ENCODE data around the gene AK9. TPM values are rescaled to one million over a fixed set of nuclear protein-coding genes. Genes with fewer than 3 reads are reported as not detected.
A peak's percentile ranks its signal among the peaks of the same experiment; 100 is the strongest.
"Not testable (repeated sequence)": the region's sequence is repeated elsewhere in the genome, so short reads cannot be mapped to it uniquely, and the experiment has no call there.

Gene AK9
- polyA plus RNA-seq, 3 donors from 2014 or later = 6.3 to 9.2 (median 9.1) TPM

DNA sequence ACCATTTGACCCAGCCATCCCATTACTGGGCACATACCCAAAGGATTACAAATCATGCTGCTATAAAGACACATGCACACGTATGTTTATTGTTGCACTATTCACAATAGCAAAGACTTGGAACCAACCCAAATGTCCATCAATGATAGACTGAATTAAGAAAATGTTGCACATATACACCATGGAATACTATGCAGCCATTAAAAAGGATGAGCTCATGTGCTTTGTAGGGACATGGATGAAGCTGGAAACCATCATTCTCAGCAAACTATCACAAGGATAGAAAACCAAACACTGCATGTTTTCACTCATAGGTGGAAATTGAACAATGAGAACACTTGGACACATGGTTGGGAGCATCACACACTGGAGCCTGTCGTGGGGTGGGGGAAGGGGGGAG lies 121.1 kb downstream of the AK9 start:
- H3K4me1 Mint-ChIP-seq; H3K27me3 Mint-ChIP-seq (ENCODE audit: low read depth in 3 of 3); DNase-seq; H3K9me3 Mint-ChIP-seq; H3K4me3 Mint-ChIP-seq; H3K27ac Mint-ChIP-seq: not testable (repeated sequence)
- peaks cover 6 to 19% (median 10%) of the 10 kb centered on the region in 3 donors for H3K36me3 Mint-ChIP-seq

GRCh38 chr6:109561844-109562243 lies 129.2 kb downstream of the AK9 start:
- no peak overlapping the region for H3K4me3 Mint-ChIP-seq
- H3K27ac Mint-ChIP-seq = no peak overlapping the region
- peaks cover 0 to 19% (median 8%) of the 10 kb centered on the region in 6 donors for H3K9me3 Mint-ChIP-seq
- no peaks in the 10 kb centered on the region for H3K4me1 Mint-ChIP-seq
- H3K36me3 Mint-ChIP-seq = peaks cover 28 to 52% (median 52%) of the 10 kb centered on the region in 3 donors
- no peak for DNase-seq
- H3K27me3 Mint-ChIP-seq (ENCODE audit: low read depth in 3 of 3) = peaks cover 0 to 5% (median 0%) of the 10 kb centered on the region in 3 donors

DNA sequence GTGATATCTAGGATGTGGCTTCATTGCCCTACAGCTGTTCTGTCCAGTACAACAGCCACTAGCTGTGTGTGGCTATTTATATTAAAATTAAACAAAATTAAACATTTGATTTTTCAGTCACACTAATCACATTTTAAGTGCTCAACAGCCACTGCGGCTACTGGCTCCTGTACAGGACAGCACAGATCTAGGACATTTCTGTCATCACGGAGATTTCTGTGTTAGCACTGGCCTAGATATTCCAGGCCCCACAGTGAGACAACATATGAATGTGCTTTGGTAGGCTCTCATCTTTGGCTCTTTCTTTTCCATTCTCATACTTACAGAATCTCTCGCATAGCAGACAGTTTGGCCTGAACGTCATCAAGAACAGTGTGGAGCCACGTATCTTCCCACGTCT lies 159.6 kb downstream of the AK9 start:
- Mint-ChIP-seq H3K27ac (no peak overlapping the region), H3K4me1 (no peaks in the 10 kb centered on the region)

DNA sequence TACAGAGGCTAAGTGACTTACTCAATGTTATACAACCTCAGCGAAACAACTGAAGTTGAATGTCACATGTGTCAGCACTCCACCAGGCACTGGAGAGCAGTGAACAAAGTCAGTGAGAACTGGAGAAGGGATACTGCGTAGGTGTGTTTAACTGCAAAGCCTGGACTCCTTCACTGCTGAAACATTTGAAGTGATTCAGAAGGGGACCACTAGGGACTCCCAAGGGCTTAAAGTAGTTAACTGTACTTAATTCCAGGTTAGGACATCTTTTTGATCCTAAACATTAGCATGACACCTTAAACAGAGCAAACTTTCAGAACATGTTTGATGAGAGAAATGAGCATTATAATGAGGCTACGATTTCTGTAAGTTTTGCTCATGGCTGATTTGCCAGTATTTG lies 163.0 kb downstream of the AK9 start:
- H3K27ac Mint-ChIP-seq = no peak overlapping the region
- no peak for DNase-seq
- peaks cover 0 to 22% (median 12%) of the 10 kb centered on the region in 3 donors for H3K36me3 Mint-ChIP-seq
- no peaks in the 10 kb centered on the region for H3K4me1 Mint-ChIP-seq
- H3K9me3 Mint-ChIP-seq = peaks cover 0 to 4% (median 0%) of the 10 kb centered on the region in 6 donors
- H3K4me3 Mint-ChIP-seq = no peak overlapping the region
- peaks cover 0 to 3% (median 0%) of the 10 kb centered on the region in 3 donors for H3K27me3 Mint-ChIP-seq (ENCODE audit: low read depth in 3 of 3)

More for the DNA sequence above, 159.6 kb downstream of the AK9 start:
- Mint-ChIP-seq H3K36me3 (peaks cover 0 to 12% (median 0%) of the 10 kb centered on the region in 3 donors), H3K9me3 (no peaks in the 10 kb centered on the region), H3K4me3 (no peak overlapping the region), H3K27me3 (ENCODE audit: low read depth in 3 of 3) (peaks cover 0 to 7% (median 3%) of the 10 kb centered on the region in 3 donors)
- no peak for DNase-seq

DNA sequence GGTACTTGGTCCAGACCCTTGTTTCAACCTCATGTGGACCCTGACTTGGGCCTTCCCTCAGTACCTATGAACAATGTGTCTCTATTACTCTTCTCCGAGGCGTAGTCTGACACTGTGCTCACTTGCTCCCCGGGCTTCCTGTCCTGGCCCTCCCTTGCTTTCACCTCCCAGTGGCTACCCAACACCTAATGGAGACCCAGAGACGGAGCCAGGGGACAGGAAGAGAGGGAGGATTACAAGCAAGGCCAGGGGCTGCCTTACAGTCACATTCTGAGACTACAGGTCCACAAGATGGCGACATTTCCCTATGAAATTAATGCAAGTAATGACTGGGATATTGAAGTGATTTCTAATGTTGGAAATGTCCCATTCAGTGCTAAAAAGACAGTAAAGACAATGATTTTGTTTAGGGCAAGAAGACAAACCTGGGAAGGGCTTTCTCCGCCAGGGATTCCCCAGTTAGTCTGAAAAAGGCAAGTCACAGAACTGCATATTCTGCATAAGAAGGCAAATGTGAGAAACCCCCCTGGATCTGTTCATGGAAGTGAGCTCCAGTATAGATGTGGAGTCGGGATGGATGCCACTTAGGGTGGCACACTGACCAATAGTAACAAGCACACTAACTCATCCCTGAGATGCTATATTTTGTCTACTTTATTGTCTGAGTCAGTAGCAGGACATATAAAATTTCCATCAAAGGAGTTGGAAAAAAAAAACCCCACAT lies 163.9 kb downstream of the AK9 start:
- peaks cover 0 to 14% (median 12%) of the 10 kb centered on the region in 3 donors for H3K36me3 Mint-ChIP-seq
- H3K9me3 Mint-ChIP-seq = peaks cover 0 to 4% (median 0%) of the 10 kb centered on the region in 6 donors
- DNase-seq = peak; percentile 36 to 59 (median 50)
- H3K4me1 Mint-ChIP-seq = no peaks in the 10 kb centered on the region
- H3K27me3 Mint-ChIP-seq (ENCODE audit: low read depth in 3 of 3) = peaks cover 0 to 3% (median 0%) of the 10 kb centered on the region in 3 donors
- H3K4me3 Mint-ChIP-seq = no peak overlapping the region
- H3K27ac Mint-ChIP-seq = no peak overlapping the region

DNA sequence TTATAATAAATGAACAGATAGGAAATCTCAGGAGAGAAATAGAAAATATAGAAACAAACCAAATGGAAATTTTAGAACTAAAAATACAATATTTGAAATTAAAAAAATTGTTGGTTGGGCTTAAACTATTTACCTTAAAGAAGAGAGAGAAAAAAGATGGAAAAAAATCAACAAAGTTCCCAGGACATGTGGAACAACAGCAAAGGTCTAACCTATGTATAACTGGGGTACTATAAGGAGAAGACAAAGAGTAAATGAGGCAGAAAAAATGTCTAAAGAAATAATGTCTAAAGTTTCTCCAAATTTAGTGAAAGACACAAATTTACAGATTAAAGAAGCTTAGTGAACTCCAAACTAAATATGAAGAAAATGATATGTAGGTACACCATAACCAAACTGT lies 166.9 kb downstream of the AK9 start:
- no peak overlapping the region for H3K4me3 Mint-ChIP-seq
- DNase-seq = no peak
- H3K9me3 Mint-ChIP-seq = peaks cover 0 to 4% (median 0%) of the 10 kb centered on the region in 6 donors
- H3K27me3 Mint-ChIP-seq (ENCODE audit: low read depth in 3 of 3) = peaks cover 0 to 2% (median 0%) of the 10 kb centered on the region in 3 donors
- peaks cover 0 to 12% (median 10%) of the 10 kb centered on the region in 3 donors for H3K36me3 Mint-ChIP-seq
- peaks cover 10 to 17% of the 10 kb centered on the region in 2 donors for H3K4me1 Mint-ChIP-seq
- no peak overlapping the region for H3K27ac Mint-ChIP-seq

DNA sequence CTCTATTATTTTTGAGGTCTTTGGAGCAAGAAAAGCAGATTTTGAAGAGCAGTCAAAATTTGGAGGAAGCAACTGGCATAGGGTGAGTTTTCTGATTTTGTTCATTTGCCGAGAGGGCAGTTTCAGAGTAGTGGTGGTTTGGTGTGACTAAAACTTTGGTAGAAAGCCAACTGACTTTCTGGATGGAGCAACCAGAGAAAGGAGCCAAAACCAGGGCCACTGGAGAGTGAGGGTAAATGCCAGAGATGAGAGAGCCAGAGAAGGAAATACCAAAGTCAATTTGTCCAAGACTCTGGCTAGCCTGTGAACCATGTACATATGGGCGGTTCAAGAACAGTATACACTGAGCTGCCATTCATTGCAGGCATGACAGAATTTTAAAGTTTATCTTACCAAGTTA lies 167.5 kb downstream of the AK9 start:
- DNase-seq = no peak
- no peak overlapping the region for H3K4me3 Mint-ChIP-seq
- peaks cover 0 to 4% (median 0%) of the 10 kb centered on the region in 6 donors for H3K9me3 Mint-ChIP-seq
- H3K36me3 Mint-ChIP-seq = peaks cover 0 to 12% (median 10%) of the 10 kb centered on the region in 3 donors
- peaks cover 10 to 17% of the 10 kb centered on the region in 2 donors for H3K4me1 Mint-ChIP-seq
- H3K27me3 Mint-ChIP-seq (ENCODE audit: low read depth in 3 of 3) = no peaks in the 10 kb centered on the region
- H3K27ac Mint-ChIP-seq = peak overlapping the region in 1 of 6 donors; percentile 56

DNA sequence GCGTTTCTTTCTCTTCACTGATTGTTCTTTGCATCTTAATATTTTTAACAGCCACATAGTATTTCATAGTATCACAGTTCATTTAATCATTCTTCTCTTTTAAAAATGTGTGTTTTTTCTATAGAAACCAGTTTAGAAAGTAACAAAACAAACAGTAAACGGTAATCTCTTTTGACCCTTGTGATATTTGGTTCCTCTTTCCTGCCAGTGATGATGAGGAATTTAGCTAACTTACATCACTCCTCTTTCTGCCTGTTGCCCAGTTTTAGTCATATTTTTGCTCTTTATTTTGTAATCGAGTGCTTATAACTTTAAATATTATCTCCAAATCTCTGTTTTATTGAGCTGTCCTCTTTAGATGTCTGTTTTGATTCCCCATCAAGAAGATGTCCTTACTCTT lies 169.9 kb downstream of the AK9 start:
- Mint-ChIP-seq H3K36me3 (peaks cover 0 to 12% (median 10%) of the 10 kb centered on the region in 3 donors), H3K9me3 (peaks cover 0 to 4% (median 0%) of the 10 kb centered on the region in 6 donors), H3K4me1 (peaks cover 22 to 33% of the 10 kb centered on the region in 2 donors), H3K27ac (no peak overlapping the region), H3K4me3 (no peak overlapping the region), H3K27me3 (ENCODE audit: low read depth in 3 of 3) (no peaks in the 10 kb centered on the region)
- no peak for DNase-seq

GRCh38 chr6:109519647-109520046 lies 171.4 kb downstream of the AK9 start:
- H3K27me3 Mint-ChIP-seq (ENCODE audit: low read depth in 3 of 3); H3K4me3 Mint-ChIP-seq; H3K9me3 Mint-ChIP-seq: not testable (repeated sequence)
- H3K36me3 Mint-ChIP-seq = peaks cover 0 to 12% (median 10%) of the 10 kb centered on the region in 3 donors
- peaks cover 36 to 47% of the 10 kb centered on the region in 2 donors for H3K4me1 Mint-ChIP-seq
- peak in 2 of 3 donors; percentile 12 to 19 for DNase-seq
- peak overlapping the region in 2 of 6 donors; percentile 36 to 47 for H3K27ac Mint-ChIP-seq

DNA sequence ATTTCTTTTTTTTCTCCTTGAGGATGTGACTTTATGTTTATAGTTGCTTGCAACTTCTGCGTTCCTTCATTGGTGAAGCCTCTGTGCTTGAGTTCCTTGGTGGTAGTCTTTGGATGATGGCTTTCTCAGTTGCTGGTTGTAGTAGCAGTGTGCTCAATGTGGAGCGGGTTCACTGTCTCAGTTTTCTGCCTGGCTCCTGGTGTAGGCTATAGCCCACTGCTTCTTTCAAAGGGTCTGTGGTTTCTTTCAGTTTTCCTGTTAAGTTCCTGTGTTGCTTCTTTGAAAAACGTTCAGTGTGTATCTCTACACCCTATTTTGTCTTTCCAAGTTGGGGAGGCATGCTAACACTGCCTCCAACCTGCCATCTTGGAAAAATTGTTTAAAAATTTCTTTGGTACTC lies 174.1 kb downstream of the AK9 start:
- peaks cover 0 to 2% (median 0%) of the 10 kb centered on the region in 3 donors for H3K36me3 Mint-ChIP-seq
- H3K4me3 Mint-ChIP-seq = peak overlapping the region; percentile 65 to 81 (median 77)
- H3K27me3 Mint-ChIP-seq (ENCODE audit: low read depth in 3 of 3) = no peaks in the 10 kb centered on the region
- H3K4me1 Mint-ChIP-seq = peaks cover 37 to 48% of the 10 kb centered on the region in 2 donors
- peak overlapping the region in 4 of 6 donors; percentile 41 to 81 (median 60) for H3K27ac Mint-ChIP-seq
- no peak for DNase-seq
- H3K9me3 Mint-ChIP-seq = no peaks in the 10 kb centered on the region

- no peaks in the 10 kb centered on the region for H3K9me3 Mint-ChIP-seq
- H3K4me1 Mint-ChIP-seq = peaks cover 37 to 48% of the 10 kb centered on the region in 2 donors
- H3K27me3 Mint-ChIP-seq (ENCODE audit: low read depth in 3 of 3) = no peaks in the 10 kb centered on the region
- DNase-seq = peak in 1 of 3 donors; percentile 11
- H3K4me3 Mint-ChIP-seq = peak overlapping the region; percentile 69 to 81 (median 80)
- H3K36me3 Mint-ChIP-seq = peaks cover 0 to 2% (median 0%) of the 10 kb centered on the region in 3 donors
- peak overlapping the region in 5 of 6 donors; percentile 17 to 73 (median 46) for H3K27ac Mint-ChIP-seq
Observed at GRCh38 chr6:109515781-109516409, 175.1 kb downstream of the AK9 start.

GRCh38 chr6:109514946-109515345 lies 176.1 kb downstream of the AK9 start:
- H3K36me3 Mint-ChIP-seq = peaks cover 0 to 2% (median 0%) of the 10 kb centered on the region in 3 donors
- peaks cover 35 to 39% of the 10 kb centered on the region in 2 donors for H3K4me1 Mint-ChIP-seq
- H3K27ac Mint-ChIP-seq = peak overlapping the region in 3 of 6 donors; percentile 26 to 54 (median 53)
- no peak for DNase-seq
- no peaks in the 10 kb centered on the region for H3K9me3 Mint-ChIP-seq
- no peaks in the 10 kb centered on the region for H3K27me3 Mint-ChIP-seq (ENCODE audit: low read depth in 3 of 3)
- H3K4me3 Mint-ChIP-seq = peak overlapping the region; percentile 69 to 81 (median 80)

GRCh38 chr6:109513571-109514071 lies 177.4 kb downstream of the AK9 start:
- Mint-ChIP-seq H3K4me3 (no peak overlapping the region), H3K9me3 (no peaks in the 10 kb centered on the region), H3K4me1 (peaks cover 27 to 32% of the 10 kb centered on the region in 2 donors), H3K36me3 (peaks cover 0 to 3% (median 0%) of the 10 kb centered on the region in 3 donors), H3K27ac (no peak overlapping the region), H3K27me3 (ENCODE audit: low read depth in 3 of 3) (no peaks in the 10 kb centered on the region)
- no peak for DNase-seq

Measured in immature natural killer cell (primary cell).